ENCODE results near the gene ARSI.

Gene ARSI

DNA sequence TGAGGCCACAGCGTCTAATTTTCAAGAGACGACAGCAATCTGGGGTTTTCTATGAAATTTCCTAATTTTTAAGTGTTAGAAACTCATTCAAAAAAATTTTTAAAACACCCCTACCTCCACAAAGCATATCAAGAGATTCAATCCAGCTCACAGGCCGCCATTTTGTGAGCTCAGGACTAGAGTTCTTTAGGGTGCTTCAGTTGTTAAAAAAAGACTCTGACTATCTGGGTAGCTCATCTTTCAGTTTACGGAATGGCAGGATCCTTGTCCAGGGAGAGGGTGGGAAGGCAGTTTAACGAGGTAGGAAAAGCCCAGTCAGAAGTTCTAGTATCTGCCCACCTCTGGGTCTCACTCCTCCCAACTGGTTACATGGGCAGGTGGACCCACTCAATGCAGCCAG lies 56.3 kb downstream of the ARSI start:
- no peak for DNase-seq (ENCODE audit: low read depth in 2 of 2)
